WERI-Rb-1 (cell line): ENCODE measurements around the gene RABIF.
"Not testable (repeated sequence)": the region's sequence is repeated elsewhere in the genome, so short reads cannot be mapped to it uniquely, and the experiment has no call there.

Experiments used
- DNase-seq: peaks from one replicate; pipeline ENCODE4 v3.0.0-alpha.2; 2020
- H3K27ac ChIP-seq: fragments of 250-450 bp; sonication (Bioruptor Pico); 2 replicates; pipeline ENCODE4 v1.5.1; 2020; ENCODE audit warnings: mild to moderate bottlenecking, moderate library complexity
- H3K27me3 ChIP-seq: fragments of 250-450 bp; sonication (Bioruptor Pico); 2 replicates; pipeline ENCODE4 v1.5.1; 2021; ENCODE audit warnings: mild to moderate bottlenecking, low read depth, moderate library complexity; ENCODE audit not compliant: insufficient read depth, severe bottlenecking
- H3K36me3 ChIP-seq: fragments of 250-450 bp; sonication (Bioruptor Pico); 2 replicates; pipeline ENCODE4 v1.5.1; 2020; ENCODE audit warnings: mild to moderate bottlenecking, moderate library complexity
- H3K4me3 ChIP-seq: 2 replicates; pipeline ENCODE4 v1.5.1; 2011; ENCODE audit warnings: low read depth, mild to moderate bottlenecking, control low read depth, low read length
- H3K9me3 ChIP-seq: fragments of 250-450 bp; sonication (Bioruptor Pico); 2 replicates; pipeline ENCODE4 v1.5.1; 2021; ENCODE audit warnings: mild to moderate bottlenecking, moderate library complexity; ENCODE audit not compliant: severe bottlenecking
- CTCF ChIP-seq: IDR thresholded peaks from 2 replicates; pipeline ENCODE4 v1.5.1; 2011; ENCODE audit warnings: low read depth, mild to moderate bottlenecking, control low read depth, inconsistent platforms, low read length

RABIF gene

DNA sequence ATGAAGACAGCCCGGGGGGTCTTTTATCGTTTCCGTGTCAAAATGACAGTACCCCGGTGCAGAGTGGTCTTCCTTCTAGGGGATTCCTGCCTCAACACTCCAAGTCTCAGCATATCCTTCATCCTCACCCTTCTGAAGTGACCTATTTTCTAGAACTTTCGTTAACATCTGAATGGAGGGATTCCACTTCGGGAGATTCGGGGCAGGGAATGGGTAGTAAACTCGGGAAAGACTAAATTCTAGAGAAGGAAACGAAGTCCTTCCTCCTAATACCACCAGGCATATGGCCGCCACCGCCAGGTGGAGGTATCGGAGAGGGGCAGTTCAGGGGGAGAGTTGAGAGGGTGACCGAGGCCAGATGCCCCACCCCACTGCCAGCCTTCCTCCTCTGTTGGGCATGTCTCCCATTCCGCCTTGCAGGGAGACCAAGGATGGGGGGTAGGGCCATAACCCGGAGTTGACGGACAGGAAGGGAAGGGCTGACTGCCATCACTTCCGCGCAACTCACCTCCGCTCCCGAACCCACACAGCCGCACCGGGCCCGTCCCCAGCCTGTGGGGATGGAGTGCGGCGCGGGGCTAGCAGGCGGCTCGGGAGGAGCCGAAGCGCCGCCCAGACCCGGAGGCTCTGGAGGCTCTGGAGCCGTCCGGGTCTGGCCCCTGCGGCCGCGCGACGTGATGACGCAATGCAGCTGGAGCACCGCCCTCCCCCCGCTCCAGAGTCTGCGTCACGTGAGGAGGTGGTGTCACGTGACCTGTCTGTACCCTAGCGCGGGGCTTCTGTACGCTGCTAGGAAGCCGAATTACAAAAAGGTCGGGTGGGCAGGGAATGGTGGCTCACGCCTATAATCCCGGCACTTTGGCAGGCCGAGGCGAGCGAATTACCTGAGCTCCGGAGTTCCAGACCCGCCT is 37.9 kb upstream of the RABIF start, which contains the start of gene KLHL12:
Gene KLHL12 (minus strand): TSS at position 654 of the 911 bp plus-strand sequence. CDS start 2,072 bp downstream, outside the sequence.
- Histone ChIP-seq H3K27me3 (no peaks in the 10 kb centered on the region), H3K36me3 (peaks cover 28% of the 10 kb centered on the region), H3K9me3 (no peaks in the 10 kb centered on the region), H3K27ac (peak within 1 kb of the TSS; percentile 82), H3K4me3 (peak within 1 kb of the TSS; percentile 56)
- TF ChIP-seq CTCF = peak; percentile 91
- DNase-seq = peak; percentile 100

DNA sequence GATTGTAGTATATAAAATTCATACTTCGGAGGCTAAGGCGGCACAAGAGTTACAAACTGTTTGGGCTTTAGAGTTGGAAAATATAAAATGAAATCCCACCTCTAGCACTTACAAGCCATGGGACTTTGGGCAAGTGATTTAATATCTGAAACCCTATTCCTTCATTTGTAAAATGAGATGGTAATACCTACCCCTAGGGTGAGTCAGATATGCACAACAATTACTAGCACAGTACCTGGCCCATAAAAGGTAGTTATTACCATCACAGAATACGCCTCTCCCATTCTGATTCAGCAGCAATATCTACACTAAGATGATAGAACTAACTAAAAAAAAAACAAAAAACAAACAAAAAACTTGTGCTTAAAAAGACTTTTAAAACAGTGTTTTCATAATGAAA is 34.6 kb upstream of the RABIF start:
- no peak overlapping the region for H3K4me3 ChIP-seq
- H3K27me3 ChIP-seq = no peaks in the 10 kb centered on the region
- H3K9me3 ChIP-seq = no peaks in the 10 kb centered on the region
- DNase-seq = no peak
- H3K27ac ChIP-seq = no peak overlapping the region
- no peak for TF ChIP-seq CTCF
- H3K36me3 ChIP-seq = peaks cover 50% of the 10 kb centered on the region

DNA sequence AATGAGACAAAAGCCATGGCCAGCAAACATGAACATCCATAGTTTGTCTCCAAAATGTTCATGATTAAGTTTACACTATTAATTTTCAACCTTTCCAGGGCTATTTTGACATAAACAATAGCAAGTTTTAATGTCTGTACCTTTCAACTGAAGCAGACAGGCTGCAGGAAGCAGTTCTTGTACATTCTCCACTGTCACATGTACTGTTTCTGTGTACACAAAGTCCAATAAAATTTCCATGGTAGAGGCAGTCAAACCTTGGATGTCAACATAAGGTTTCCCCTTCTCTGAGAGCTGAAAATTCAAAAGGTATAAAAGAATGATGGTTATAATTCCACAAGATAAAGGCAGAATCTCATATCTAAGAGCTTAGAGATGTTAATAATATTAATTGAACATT is 30.7 kb upstream of the RABIF start:
- no peaks in the 10 kb centered on the region for H3K9me3 ChIP-seq

GRCh38 chr1:202915146-202915545 is 26.2 kb upstream of the RABIF start:
- Histone ChIP-seq H3K9me3 (no peaks in the 10 kb centered on the region), H3K27ac (no peak overlapping the region), H3K4me3 (no peak overlapping the region), H3K27me3 (no peaks in the 10 kb centered on the region), H3K36me3 (peaks cover 87% of the 10 kb centered on the region)
- DNase-seq = no peak
- no peak for TF ChIP-seq CTCF

More for the DNA sequence above, 30.7 kb upstream of the RABIF start:
- Histone ChIP-seq H3K36me3 (peaks cover 85% of the 10 kb centered on the region), H3K4me3 (no peak overlapping the region), H3K27me3 (no peaks in the 10 kb centered on the region), H3K27ac (no peak overlapping the region)
- TF ChIP-seq CTCF = no peak
- DNase-seq = no peak

DNA sequence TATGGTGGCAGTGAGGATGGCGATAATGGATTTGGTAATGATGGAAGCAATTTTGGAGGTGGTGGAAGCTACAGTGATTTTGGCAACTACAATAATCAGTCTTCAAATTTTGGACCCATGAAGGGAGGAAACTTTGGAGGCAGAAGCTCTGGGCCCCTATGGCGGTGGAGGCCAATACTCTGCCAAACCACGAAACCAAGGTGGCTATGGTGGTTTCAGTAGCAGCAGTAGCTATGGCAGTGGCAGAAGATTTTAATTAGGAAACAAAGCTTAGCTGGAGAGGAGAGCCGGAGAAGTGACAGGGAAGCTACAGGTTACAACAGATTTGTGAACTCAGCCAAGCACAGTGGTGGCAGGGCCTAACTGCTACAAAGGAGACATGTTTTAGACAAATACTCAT is 23.5 kb upstream of the RABIF start:
- H3K27ac ChIP-seq, H3K27me3 ChIP-seq, DNase-seq, H3K4me3 ChIP-seq, H3K9me3 ChIP-seq: not testable (repeated sequence)
- H3K36me3 ChIP-seq = peaks cover 88% of the 10 kb centered on the region

- DNase-seq = no peak
- no peak for TF ChIP-seq CTCF
- no peaks in the 10 kb centered on the region for H3K27me3 ChIP-seq
- peaks cover 79% of the 10 kb centered on the region for H3K36me3 ChIP-seq
- no peak overlapping the region for H3K27ac ChIP-seq
- H3K4me3 ChIP-seq = no peak overlapping the region
- no peaks in the 10 kb centered on the region for H3K9me3 ChIP-seq
Measured at GRCh38 chr1:202909494-202909893, 20.5 kb upstream of the RABIF start.
